ENCODE measurements around the gene ERI3.

Gene ERI3

DNA sequence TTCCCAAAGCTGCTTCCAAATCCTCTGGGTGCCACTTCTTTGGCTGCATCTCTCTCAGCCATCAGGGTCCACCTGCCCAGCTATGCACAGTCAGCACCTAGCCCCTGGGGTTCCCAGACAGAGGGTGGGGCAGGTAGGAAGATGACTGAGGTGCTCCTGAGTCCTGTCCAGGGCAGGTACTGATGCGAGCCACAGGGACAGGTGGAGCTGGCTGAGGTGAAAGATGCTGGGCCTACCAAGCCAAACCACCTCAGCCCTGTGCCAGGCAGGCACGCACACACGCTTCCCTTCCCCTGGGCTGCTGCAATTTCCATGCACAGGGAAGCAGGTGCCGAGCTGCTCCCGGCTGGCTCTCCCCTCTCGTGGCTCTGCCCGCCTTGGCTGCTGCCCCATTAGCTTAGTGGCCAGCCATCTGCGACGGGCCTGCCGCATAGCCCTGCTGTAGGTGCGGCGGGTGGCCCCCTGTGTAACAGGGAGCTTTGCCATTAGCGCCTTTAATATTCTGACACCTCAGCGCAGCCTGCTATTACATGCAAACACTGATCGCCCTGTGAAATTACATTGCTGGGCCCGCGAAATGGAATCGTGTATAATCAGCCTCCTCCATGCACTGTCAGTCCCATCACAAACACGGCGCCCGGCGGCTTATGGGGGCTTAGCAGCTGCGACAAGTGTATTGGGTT lies 102.9 kb downstream of the ERI3 start:
- Histone ChIP-seq H3K9ac (ENCODE audit: low read length) (no peak overlapping the region), H3K9me2 (replicated peaks; ENCODE audit: insufficient read depth, low read length) (no peaks in the 10 kb centered on the region), H3K9me3 (ENCODE audit: insufficient read depth, low read length) (no peaks in the 10 kb centered on the region), H3K27me3 (ENCODE audit: low read length) (no peaks in the 10 kb centered on the region), H3K4me3 (ENCODE audit: insufficient read depth, low read length, poor library complexity, severe bottlenecking) (no peak overlapping the region), H3K36me3 (ENCODE audit: low read length) (no peaks in the 10 kb centered on the region), H2AFZ (ENCODE audit: low read depth, low read length, severe bottlenecking) (no peak overlapping the region), H4K20me1 (ENCODE audit: low read depth, low read length) (no peaks in the 10 kb centered on the region), H3K79me2 (ENCODE audit: insufficient read depth, low read length) (no peaks in the 10 kb centered on the region), H3F3A (ENCODE audit: insufficient read depth) (no peaks in the 10 kb centered on the region), H3K27ac (ENCODE audit: low read depth, low read length) (no peak overlapping the region), H3K4me2 (ENCODE audit: low read depth, low read length, poor library complexity, severe bottlenecking) (no peak overlapping the region)
- TF ChIP-seq EZH2phosphoT487 (conservative IDR thresholded peaks at IDR 0.05; ENCODE audit: low read length) = no peak
- TF ChIP-seq, protein P1, sequence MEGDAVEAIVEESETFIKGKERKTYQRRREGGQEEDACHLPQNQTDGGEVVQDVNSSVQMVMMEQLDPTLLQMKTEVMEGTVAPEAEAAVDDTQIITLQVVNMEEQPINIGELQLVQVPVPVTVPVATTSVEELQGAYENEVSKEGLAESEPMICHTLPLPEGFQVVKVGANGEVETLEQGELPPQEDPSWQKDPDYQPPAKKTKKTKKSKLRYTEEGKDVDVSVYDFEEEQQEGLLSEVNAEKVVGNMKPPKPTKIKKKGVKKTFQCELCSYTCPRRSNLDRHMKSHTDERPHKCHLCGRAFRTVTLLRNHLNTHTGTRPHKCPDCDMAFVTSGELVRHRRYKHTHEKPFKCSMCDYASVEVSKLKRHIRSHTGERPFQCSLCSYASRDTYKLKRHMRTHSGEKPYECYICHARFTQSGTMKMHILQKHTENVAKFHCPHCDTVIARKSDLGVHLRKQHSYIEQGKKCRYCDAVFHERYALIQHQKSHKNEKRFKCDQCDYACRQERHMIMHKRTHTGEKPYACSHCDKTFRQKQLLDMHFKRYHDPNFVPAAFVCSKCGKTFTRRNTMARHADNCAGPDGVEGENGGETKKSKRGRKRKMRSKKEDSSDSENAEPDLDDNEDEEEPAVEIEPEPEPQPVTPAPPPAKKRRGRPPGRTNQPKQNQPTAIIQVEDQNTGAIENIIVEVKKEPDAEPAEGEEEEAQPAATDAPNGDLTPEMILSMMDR (IDR thresholded peaks at IDR 0.05; ENCODE audit: insufficient read depth, low read length, poor library complexity, severe bottlenecking) = no peak

DNA sequence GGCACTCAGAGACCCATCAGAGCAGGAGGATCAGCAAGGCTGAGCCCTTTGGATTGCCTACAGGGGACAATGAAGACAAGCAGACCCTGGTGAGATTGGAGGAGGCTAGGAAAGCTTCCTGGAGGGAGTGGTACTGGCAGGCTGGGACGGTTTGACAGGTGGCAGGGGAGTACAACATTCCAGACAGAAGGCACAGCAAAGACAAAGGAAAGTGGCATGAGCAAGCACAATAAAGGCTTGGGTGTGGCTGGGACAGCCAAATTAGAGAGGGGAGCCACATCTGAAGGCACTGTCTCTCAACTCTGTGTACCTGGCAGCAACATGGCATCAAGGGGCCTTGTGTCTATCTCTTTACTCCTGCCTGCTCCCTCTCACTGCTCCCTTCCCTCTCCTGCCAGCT lies 103.6 kb downstream of the ERI3 start:
- H3K27ac ChIP-seq (ENCODE audit: low read depth, low read length) = no peak overlapping the region

DNA sequence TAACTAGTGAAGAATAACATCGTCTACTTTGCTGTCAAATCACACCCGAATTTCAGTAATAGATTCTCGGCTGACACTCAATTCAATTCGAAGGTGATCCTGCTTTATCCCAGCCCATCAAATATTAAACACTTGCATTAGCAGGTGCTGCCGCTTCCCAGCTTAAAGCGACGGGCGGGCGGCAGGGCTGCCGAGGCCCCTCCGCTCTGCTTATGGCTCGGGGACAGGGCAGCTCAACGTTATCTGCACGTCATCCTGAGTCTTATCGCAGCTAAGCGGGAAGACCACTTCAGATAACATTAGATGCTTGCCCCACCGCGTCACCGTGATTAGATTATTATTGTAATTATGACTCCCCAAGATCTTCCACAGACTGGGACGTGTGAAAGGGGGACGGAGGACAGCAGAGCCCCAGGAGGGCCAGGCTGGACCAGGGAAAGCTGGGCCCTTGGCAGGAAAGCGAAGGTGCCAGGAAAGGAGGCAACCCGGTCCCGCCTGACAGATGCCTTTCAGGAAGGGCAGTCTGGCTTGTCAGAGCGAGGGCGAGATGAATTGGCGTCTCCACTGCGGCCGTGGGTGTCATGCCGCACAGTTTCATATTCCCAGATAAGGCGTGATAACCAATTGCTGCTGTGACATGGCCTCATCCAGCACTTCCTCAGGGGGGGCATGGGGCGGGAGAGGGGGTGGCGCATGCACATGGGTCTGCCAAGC lies 104.8 kb downstream of the ERI3 start:
- Histone ChIP-seq H3K4me2 (ENCODE audit: low read depth, low read length, poor library complexity, severe bottlenecking) (no peak overlapping the region), H3K9ac (ENCODE audit: low read length) (no peak overlapping the region), H3K27ac (ENCODE audit: low read depth, low read length) (no peak overlapping the region), H3K9me2 (replicated peaks; ENCODE audit: insufficient read depth, low read length) (no peaks in the 10 kb centered on the region), H3K4me3 (ENCODE audit: insufficient read depth, low read length, poor library complexity, severe bottlenecking) (no peak overlapping the region), H2AFZ (ENCODE audit: low read depth, low read length, severe bottlenecking) (no peak overlapping the region), H3K9me3 (ENCODE audit: insufficient read depth, low read length) (no peaks in the 10 kb centered on the region), H3K79me2 (ENCODE audit: insufficient read depth, low read length) (no peaks in the 10 kb centered on the region), H3K36me3 (ENCODE audit: low read length) (no peaks in the 10 kb centered on the region), H3K27me3 (ENCODE audit: low read length) (no peaks in the 10 kb centered on the region), H4K20me1 (ENCODE audit: low read depth, low read length) (no peaks in the 10 kb centered on the region), H3F3A (ENCODE audit: insufficient read depth) (no peaks in the 10 kb centered on the region)
- TF ChIP-seq, protein P1 (IDR thresholded peaks at IDR 0.05; ENCODE audit: insufficient read depth, low read length, poor library complexity, severe bottlenecking) = no peak
- TF ChIP-seq EZH2phosphoT487 (conservative IDR thresholded peaks at IDR 0.05; ENCODE audit: low read length) = no peak

More for the DNA sequence above, 103.6 kb downstream of the ERI3 start:
- no peak overlapping the region for H3K9ac ChIP-seq (ENCODE audit: low read length)
- H3K4me3 ChIP-seq (ENCODE audit: insufficient read depth, low read length, poor library complexity, severe bottlenecking) = no peak overlapping the region
- TF ChIP-seq, protein P1 (IDR thresholded peaks at IDR 0.05; ENCODE audit: insufficient read depth, low read length, poor library complexity, severe bottlenecking) = no peak
- no peak for TF ChIP-seq EZH2phosphoT487 (conservative IDR thresholded peaks at IDR 0.05; ENCODE audit: low read length)
- no peaks in the 10 kb centered on the region for H3F3A ChIP-seq (ENCODE audit: insufficient read depth)
- no peaks in the 10 kb centered on the region for H3K36me3 ChIP-seq (ENCODE audit: low read length)
- no peaks in the 10 kb centered on the region for H3K9me3 ChIP-seq (ENCODE audit: insufficient read depth, low read length)
- no peaks in the 10 kb centered on the region for H3K79me2 ChIP-seq (ENCODE audit: insufficient read depth, low read length)
- H3K4me2 ChIP-seq (ENCODE audit: low read depth, low read length, poor library complexity, severe bottlenecking) = no peak overlapping the region
- H4K20me1 ChIP-seq (ENCODE audit: low read depth, low read length) = no peaks in the 10 kb centered on the region
- no peak overlapping the region for H2AFZ ChIP-seq (ENCODE audit: low read depth, low read length, severe bottlenecking)
- H3K27me3 ChIP-seq (ENCODE audit: low read length) = no peaks in the 10 kb centered on the region
- no peaks in the 10 kb centered on the region for H3K9me2 ChIP-seq (replicated peaks; ENCODE audit: insufficient read depth, low read length)

Measured in SU-DHL-6 (cell line).